H1 (cell line): ENCODE measurements around the gene CA10. TPM values are rescaled to one million over a fixed set of nuclear protein-coding genes. Genes with fewer than 3 reads are reported as not detected.

Source experiments
- CTCF ChIA-PET: fragments of 300-600 bp; sonication (Branson Sonifier 250); formaldehyde crosslinking; loops from one replicate; lab custom pipeline; 2021; ENCODE audit not compliant: partially characterized antibody; lab: Charles Lee
- POLR2A ChIA-PET: fragments of 300-600 bp; sonication (Branson Sonifier 250); formaldehyde crosslinking; loops from one replicate; lab custom pipeline; 2021; ENCODE audit warnings: inconsistent platforms; ENCODE audit not compliant: partially characterized antibody; lab: Charles Lee
- DNase-seq, 2 experiments: peaks; one replicate each; pipeline versions ENCODE4 v3.0.0 to v3.0.0-alpha.2; 2010 to 2022; ENCODE audit warnings: low spot score in 2 of 2, low read depth in 1 of 2, mixed read lengths in 1 of 2
- FAIRE-seq: peaks from 2 replicates; lab custom pipeline; 2011; peaks lifted over from hg19 to GRCh38; lab: Jason Lieb, UNC
- H2AFZ ChIP-seq: 2 replicates; pipeline ENCODE4 v1.8.1; 2012; ENCODE audit warnings: low read length, inconsistent platforms
- H2AK5ac ChIP-seq: 2 replicates; pipeline ENCODE4 v1.6.1; 2013; ENCODE audit warnings: low read depth, low read length
- H2BK120ac ChIP-seq: replicated peaks from 2 replicates; pipeline ENCODE3; 2013; ENCODE audit warnings: low read depth, low read length, inconsistent platforms
- H2BK12ac ChIP-seq: 2 replicates; pipeline ENCODE4 v1.6.1; 2013; ENCODE audit warnings: low read depth, low read length
- H2BK15ac ChIP-seq: 2 replicates; pipeline ENCODE4 v1.6.1; 2013; ENCODE audit warnings: low read length
- H2BK20ac ChIP-seq: 2 replicates; pipeline ENCODE4 v1.6.1; 2013; ENCODE audit warnings: low read length
- H2BK5ac ChIP-seq: 2 replicates; pipeline ENCODE4 v1.6.1; 2013; ENCODE audit warnings: low read depth, low read length
- H3K14ac ChIP-seq: 2 replicates; pipeline ENCODE4 v1.6.1; 2013; ENCODE audit warnings: inconsistent platforms; ENCODE audit not compliant: insufficient read length
- H3K18ac ChIP-seq: 2 replicates; pipeline ENCODE4 v1.6.1; 2013; ENCODE audit warnings: low read length; ENCODE audit errors: extremely low read depth
- H3K23ac ChIP-seq: 2 replicates; pipeline ENCODE4 v1.6.1; 2013; ENCODE audit warnings: inconsistent platforms; ENCODE audit not compliant: insufficient read length
- H3K23me2 ChIP-seq: 2 replicates; pipeline ENCODE4 v1.6.1; 2013; ENCODE audit warnings: low read depth, low read length
- H3K27ac ChIP-seq: 2 replicates; pipeline ENCODE4 v1.6.1; 2011; ENCODE audit warnings: low read depth, low read length, inconsistent platforms
- H3K27me3 ChIP-seq, 4 experiments: replicated peaks in 1 of 4; 1 replicate in 1 of 4; 2 replicates in 3 of 4; pipeline versions ENCODE4 v1.6.1 to v1.8.1; 2011 to 2013; ENCODE audit warnings: low read length in 3 of 4, mild to moderate bottlenecking in 3 of 4, inconsistent platforms in 2 of 4, mixed read lengths in 2 of 4, moderate library complexity in 1 of 4; ENCODE audit not compliant: control insufficient read depth in 3 of 4, insufficient read depth in 3 of 4; ENCODE audit errors: extremely low read depth in 1 of 4
- H3K36me3 ChIP-seq, 4 experiments: 2 replicates each; pipeline versions ENCODE4 v1.6.1 to v1.8.1; 2011 to 2013; ENCODE audit warnings: mild to moderate bottlenecking in 4 of 4, low read length in 3 of 4, moderate library complexity in 2 of 4, control low read depth in 1 of 4, inconsistent platforms in 1 of 4; ENCODE audit not compliant: insufficient read depth in 4 of 4, control insufficient read depth in 2 of 4
- H3K4ac ChIP-seq: replicated peaks from 2 replicates; pipeline ENCODE3; 2013; ENCODE audit warnings: low read length, low read depth, mixed read lengths, inconsistent platforms; ENCODE audit not compliant: insufficient read length
- H3K4me1 ChIP-seq, 4 experiments: replicated peaks in 1 of 4; 1 replicate in 1 of 4; 2 replicates in 3 of 4; pipeline versions ENCODE4 v1.6.1 to v1.8.1; 2011 to 2013; ENCODE audit warnings: low read length in 3 of 4, inconsistent platforms in 2 of 4, mixed read lengths in 1 of 4; ENCODE audit not compliant: insufficient read depth in 4 of 4, control insufficient read depth in 3 of 4
- H3K4me2 ChIP-seq, 2 experiments: 2 replicates each; pipeline versions ENCODE4 v1.6.1 to v1.8.1; 2011 to 2013; ENCODE audit warnings: low read depth in 2 of 2, low read length in 2 of 2, control low read depth in 1 of 2, inconsistent platforms in 1 of 2, mild to moderate bottlenecking in 1 of 2; ENCODE audit not compliant: insufficient read depth in 1 of 2
- H3K4me3 ChIP-seq, 4 experiments: fragments of 200-600, 300-600 bp in 1 of 4; sonication (generic), shearing (Covaris generic), sonication (Bioruptor Twin) in 1 of 4; 2 replicates each; pipeline versions ENCODE4 v1.5.1 to v1.8.1; 2011 to 2016; ENCODE audit warnings: low read length in 4 of 4, low read depth in 3 of 4, control low read depth in 2 of 4, inconsistent platforms in 2 of 4, mild to moderate bottlenecking in 2 of 4, mixed read lengths in 1 of 4, moderate library complexity in 1 of 4; ENCODE audit not compliant: insufficient read depth in 2 of 4; ENCODE audit errors: extremely low read depth in 1 of 4
- H3K56ac ChIP-seq: replicated peaks from 2 replicates; pipeline ENCODE3; 2013; ENCODE audit warnings: low read depth, mild to moderate bottlenecking, mixed read lengths, low read length, inconsistent platforms; ENCODE audit not compliant: insufficient read length
- H3K79me1 ChIP-seq: 2 replicates; pipeline ENCODE4 v1.6.1; 2013; ENCODE audit warnings: low read depth, low read length, control low read depth
- H3K79me2 ChIP-seq, 2 experiments: 2 replicates each; pipeline versions ENCODE4 v1.6.1 to v1.8.1; 2012 to 2013; ENCODE audit warnings: low read length in 2 of 2, mild to moderate bottlenecking in 2 of 2, inconsistent platforms in 1 of 2; ENCODE audit not compliant: insufficient read depth in 2 of 2, control insufficient read depth in 1 of 2
- H3K9ac ChIP-seq, 4 experiments: replicated peaks in 1 of 4; 1 replicate in 1 of 4; 2 replicates in 3 of 4; pipeline versions ENCODE4 v1.6.1 to v1.8.1; 2011 to 2013; ENCODE audit warnings: low read depth in 3 of 4, low read length in 3 of 4, control low read depth in 2 of 4, mild to moderate bottlenecking in 2 of 4, moderate library complexity in 2 of 4, inconsistent platforms in 1 of 4; ENCODE audit errors: extremely low read depth in 1 of 4
- H3K9me3 ChIP-seq, 2 experiments: 2 replicates each; pipeline versions ENCODE4 v1.6.1 to v1.8.1; 2012 to 2013; ENCODE audit warnings: mild to moderate bottlenecking in 2 of 2, moderate library complexity in 2 of 2, control low read depth in 1 of 2, inconsistent platforms in 1 of 2, low read depth in 1 of 2, low read length in 1 of 2, mixed read lengths in 1 of 2; ENCODE audit not compliant: insufficient read depth in 2 of 2
- H4K20me1 ChIP-seq, 2 experiments: replicated peaks in 1 of 2; 2 replicates each; pipeline versions ENCODE3 to v1.8.1; 2011 to 2013; ENCODE audit warnings: inconsistent platforms in 2 of 2, low read length in 2 of 2, mild to moderate bottlenecking in 1 of 2; ENCODE audit not compliant: insufficient read depth in 2 of 2, control insufficient read depth in 1 of 2
- H4K5ac ChIP-seq: 2 replicates; pipeline ENCODE4 v1.6.1; 2013; ENCODE audit warnings: low read length, low read depth, mixed read lengths, inconsistent platforms; ENCODE audit not compliant: insufficient read length
- H4K8ac ChIP-seq: 2 replicates; pipeline ENCODE4 v1.8.0; 2013; ENCODE audit warnings: mild to moderate bottlenecking, moderate library complexity, low read length, inconsistent platforms; ENCODE audit not compliant: insufficient read depth; ENCODE audit errors: extremely low read depth
- H4K91ac ChIP-seq: replicated peaks from 2 replicates; pipeline ENCODE3; 2013; ENCODE audit warnings: low read length, mixed read lengths, inconsistent platforms; ENCODE audit not compliant: insufficient read length
- BCL11A ChIP-seq, 2 experiments: IDR thresholded peaks; one replicate each; pipeline ENCODE4 v1.6.1; 2011; ENCODE audit warnings: low read depth in 2 of 2, low read length in 2 of 2, mild to moderate bottlenecking in 2 of 2
- GTF2F1 ChIP-seq: IDR thresholded peaks from 2 replicates; pipeline ENCODE4 v1.6.1; 2012; ENCODE audit warnings: low read depth, low read length, improper control_type of control experiment, borderline replicate concordance
- SP2 ChIP-seq: IDR thresholded peaks from 2 replicates; pipeline ENCODE4 v1.6.1; 2012; ENCODE audit warnings: mild to moderate bottlenecking, low read length, inconsistent platforms
- SUZ12 ChIP-seq: fragments of 200-600 bp; sonication (generic); IDR thresholded peaks from 2 replicates; pipeline ENCODE4 v1.6.1; 2012; ENCODE audit warnings: mild to moderate bottlenecking, inconsistent platforms, low read length, moderate library complexity, mixed read lengths
- WGBS, 2 experiments: shearing (Covaris generic) in 1 of 2; methylation state at CpG; one replicate each; pipeline versions ENCODE4 v1.1.6 to v1.1.7; 2013 to 2015; ENCODE audit warnings: low lambda C conversion rate in 2 of 2, mixed read lengths in 2 of 2, inconsistent platforms in 1 of 2, low coverage in 1 of 2, missing lambda C conversion rate in 1 of 2; ENCODE audit not compliant: insufficient replicate concordance in 2 of 2, insufficient coverage in 1 of 2, insufficient read length in 1 of 2; ENCODE audit errors: extremely low coverage in 1 of 2, missing lambda C conversion rate in 1 of 2; 5-methylcytosine and 5-hydroxymethylcytosine counted together
- long read RNA-seq, 2 experiments: library from RNA in 1 of 2; library from capped mRNA in 1 of 2; stranded (forward); transcript quantifications; one replicate each; pipeline ENCODE4 v2.0.0, GENCODE V29; 2021; ENCODE audit warnings: inconsistent platforms in 1 of 2
- polyA minus RNA-seq, 3 experiments: library from RNA; depleted of rRNA, polyadenylated mRNA; stranded (reverse); fragments of >200 nt; gene quantifications; 1 replicate in 2 of 3; 2 replicates in 1 of 3; pipeline ENCODE4 v1.2.3, GENCODE V29; 2011
- polyA plus RNA-seq, 7 experiments: library from polyadenylated mRNA; depleted of rRNA in 3 of 7; stranded (reverse) in 5 of 7; unstranded in 2 of 7; fragments of >200 nt in 5 of 7; fragments of 200-250 nt in 2 of 7; gene quantifications; 1 replicate in 5 of 7; 2 replicates in 1 of 7; 4 replicates in 1 of 7; pipeline versions ENCODE4 v1.2.1 to v1.2.3, GENCODE V29; 2011 to 2013; ENCODE audit warnings: missing spikeins in 2 of 7, mixed read lengths in 2 of 7
- total RNA-seq: library from RNA; stranded (reverse); fragmentation: NEBNext Ultra II Directional; extraction: Animal tissue kit (Norgen Biotek cat#: 25700); gene quantifications from 2 replicates; pipeline ENCODE4 v1.2.1, GENCODE V29; 2021
- TF ChIP-seq, protein P1 (sequence below), 3 experiments: IDR thresholded peaks; 1 replicate in 2 of 3; 2 replicates in 1 of 3; pipeline versions ENCODE4 v1.5.1 to v1.6.1; 2011; ENCODE audit warnings: low read length in 3 of 3, mild to moderate bottlenecking in 3 of 3, inconsistent platforms in 2 of 3, low read depth in 1 of 3, moderate library complexity in 1 of 3; ENCODE audit not compliant: insufficient read depth in 1 of 3; ENCODE audit errors: control extremely low read depth in 1 of 3
- TF ChIP-seq, protein P2 (sequence below): IDR thresholded peaks from 2 replicates; pipeline ENCODE4 v1.6.1; 2012; ENCODE audit warnings: inconsistent platforms

The CA10 gene
- total RNA-seq, result 0.63 and 0.96 TPM in 2 replicates
- polyA plus RNA-seq (2011; rRNA removed), result 0.60 and 0.75 TPM in 2 replicates
- polyA plus RNA-seq (2011; cell fraction: cytosol; rRNA removed), result 0.71 TPM
- polyA plus RNA-seq (2011; cell fraction: nucleus; rRNA removed), result 0.51 TPM
- polyA plus RNA-seq (2012, experiment 1 of 2), result 0.29 to 0.68 TPM (median 0.52 TPM) in 4 replicates
- polyA plus RNA-seq (2012, experiment 2 of 2), result 0.07 TPM
- 0.85 TPM for polyA plus RNA-seq (2013, experiment 1 of 2)
- polyA plus RNA-seq (2013, experiment 2 of 2), result 1.1 TPM
- polyA minus RNA-seq (2011; rRNA and poly(A)+ RNA removed), result 0.56 and 1.2 TPM in 2 replicates
- polyA minus RNA-seq (2011; cell fraction: cytosol; rRNA and poly(A)+ RNA removed), result 0.73 TPM
- polyA minus RNA-seq (2011; cell fraction: nucleus; rRNA and poly(A)+ RNA removed), result 2.1 TPM
- long read RNA-seq, experiment 1, partial matches to known transcripts, result 0 of 1 reads
- long read RNA-seq, experiment 1, other reads (novel, unspliced or antisense), result 0 of 1 reads
- long read RNA-seq, experiment 2, result 0 reads

DNA sequence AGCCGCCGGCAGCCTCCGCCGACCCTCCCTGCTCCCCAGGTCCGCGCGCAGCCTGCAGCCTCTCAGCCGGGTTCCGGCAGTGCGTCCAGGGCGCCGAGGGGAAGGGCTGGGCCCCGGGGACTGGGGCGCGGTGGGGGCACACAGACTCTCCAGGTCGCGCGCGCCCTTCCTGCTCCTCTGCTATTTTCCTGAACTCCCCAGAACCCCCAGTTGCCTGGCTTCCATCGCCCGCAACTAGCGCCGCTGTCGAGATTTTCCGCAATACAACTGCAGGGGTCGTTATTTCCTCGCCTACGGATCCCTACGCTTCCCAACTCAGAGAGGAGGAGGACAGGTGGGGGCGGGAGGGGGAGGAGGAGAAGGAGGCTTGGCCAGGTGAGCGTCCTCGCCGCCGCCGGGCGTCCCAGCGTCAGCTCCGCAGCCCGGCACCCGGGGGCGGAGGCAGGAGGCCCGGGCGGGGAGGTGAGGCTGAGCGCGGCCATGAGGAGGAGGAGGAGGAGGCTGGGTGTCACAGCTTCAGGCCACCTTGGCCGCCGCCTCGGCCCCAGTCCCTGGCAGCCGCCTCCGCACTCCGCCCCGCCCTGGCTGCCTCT, at the start of gene CA10:
CA10 (minus strand) TSS at position 265 of the 593 bp plus-strand sequence.
- Histone ChIP-seq H3K79me2 (no peaks in the 10 kb centered on the region), H2BK120ac (no peak within 1 kb of the TSS), H3K23me2 (peaks cover 20% of the 10 kb centered on the region; the same call in 1 of the 2 replicates), H2BK5ac (no peak within 1 kb of the TSS), H2BK12ac (no peak within 1 kb of the TSS), H3K27ac (no peak within 1 kb of the TSS), H3K14ac (no peak within 1 kb of the TSS), H4K8ac (0 out of 2 replicates have a peak within 1 kb of the TSS, but pooled peaks have one; percentile 12), H3K56ac (no peak within 1 kb of the TSS), H4K5ac (no peak within 1 kb of the TSS), H2BK15ac (no peak within 1 kb of the TSS), H3K36me3 (no peaks in the 10 kb centered on the region), H2AK5ac (no peak within 1 kb of the TSS), H3K18ac (no peak within 1 kb of the TSS), H3K4me3 (peak within 1 kb of the TSS; percentile 60 to 75 (median 65)), H3K4me2 (peak within 1 kb of the TSS; percentile 91 to 97), H3K79me1 (no peaks in the 10 kb centered on the region), H2AFZ (peak within 1 kb of the TSS; percentile 64), H3K9ac (peak within 1 kb of the TSS in 1 of 4 experiments; percentile 36; a peak in 1 of 7 replicates), H3K23ac (no peak within 1 kb of the TSS), H4K91ac (no peak within 1 kb of the TSS), H2BK20ac (no peak within 1 kb of the TSS), H3K4me1 (peaks cover 0 to 6% (median 2%) of the 10 kb centered on the region in 4 experiments; a peak in 4 of 7 replicates), H4K20me1 (no peaks in the 10 kb centered on the region), H3K9me3 (no peaks in the 10 kb centered on the region), H3K4ac (no peak within 1 kb of the TSS), H3K27me3 (peaks cover 34 to 50% (median 42%) of the 10 kb centered on the region in 4 experiments)
- WGBS, 2 experiments, result 2% methylated on average over 24 of the region's 52 CpGs; no CpG with 5 or more reads in 1 of the 2 experiments
- FAIRE-seq, result no peak
- CTCF ChIA-PET, result interaction anchor here (3.1 kb wide), 1 partner anchor 13 kb away, joined by 17 read pairs; no protein-coding TSS in a partner anchor
- POLR2A ChIA-PET, result no interaction called here
- DNase-seq, result peak; percentile 51 to 81
- TF ChIP-seq, protein P1, sequence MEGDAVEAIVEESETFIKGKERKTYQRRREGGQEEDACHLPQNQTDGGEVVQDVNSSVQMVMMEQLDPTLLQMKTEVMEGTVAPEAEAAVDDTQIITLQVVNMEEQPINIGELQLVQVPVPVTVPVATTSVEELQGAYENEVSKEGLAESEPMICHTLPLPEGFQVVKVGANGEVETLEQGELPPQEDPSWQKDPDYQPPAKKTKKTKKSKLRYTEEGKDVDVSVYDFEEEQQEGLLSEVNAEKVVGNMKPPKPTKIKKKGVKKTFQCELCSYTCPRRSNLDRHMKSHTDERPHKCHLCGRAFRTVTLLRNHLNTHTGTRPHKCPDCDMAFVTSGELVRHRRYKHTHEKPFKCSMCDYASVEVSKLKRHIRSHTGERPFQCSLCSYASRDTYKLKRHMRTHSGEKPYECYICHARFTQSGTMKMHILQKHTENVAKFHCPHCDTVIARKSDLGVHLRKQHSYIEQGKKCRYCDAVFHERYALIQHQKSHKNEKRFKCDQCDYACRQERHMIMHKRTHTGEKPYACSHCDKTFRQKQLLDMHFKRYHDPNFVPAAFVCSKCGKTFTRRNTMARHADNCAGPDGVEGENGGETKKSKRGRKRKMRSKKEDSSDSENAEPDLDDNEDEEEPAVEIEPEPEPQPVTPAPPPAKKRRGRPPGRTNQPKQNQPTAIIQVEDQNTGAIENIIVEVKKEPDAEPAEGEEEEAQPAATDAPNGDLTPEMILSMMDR (IDR thresholded peaks at IDR 0.05; ENCODE audit: control extremely low read depth in 1 of 3, insufficient read depth in 1 of 3, low read depth in 1 of 3, low read length in 3 of 3), result peak; percentile 53 to 67 (median 53)
- TF ChIP-seq SP2 (no peak), BCL11A (IDR thresholded peaks at IDR 0.05; ENCODE audit: low read depth in 2 of 2, low read length in 2 of 2) (no peak), SUZ12 (no peak), GTF2F1 (no peak)
- TF ChIP-seq, protein P2, sequence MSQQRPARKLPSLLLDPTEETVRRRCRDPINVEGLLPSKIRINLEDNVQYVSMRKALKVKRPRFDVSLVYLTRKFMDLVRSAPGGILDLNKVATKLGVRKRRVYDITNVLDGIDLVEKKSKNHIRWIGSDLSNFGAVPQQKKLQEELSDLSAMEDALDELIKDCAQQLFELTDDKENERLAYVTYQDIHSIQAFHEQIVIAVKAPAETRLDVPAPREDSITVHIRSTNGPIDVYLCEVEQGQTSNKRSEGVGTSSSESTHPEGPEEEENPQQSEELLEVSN, result no peak
